DND-41 (cell line): ENCODE data around the gene COLGALT1.

ENCODE experiments used
- EZH2 ChIP-seq: IDR thresholded peaks from 3 replicates; pipeline ENCODE4 v1.6.1; 2012; ENCODE audit warnings: borderline replicate concordance, low read depth, mild to moderate bottlenecking, moderate library complexity, low read length, inconsistent platforms; ENCODE audit not compliant: severe bottlenecking
- TF ChIP-seq, protein P1 (sequence below): IDR thresholded peaks from 2 replicates; pipeline ENCODE4 v1.5.1; 2012; ENCODE audit warnings: borderline replicate concordance, low read length, moderate library complexity, mild to moderate bottlenecking; ENCODE audit not compliant: poor library complexity, severe bottlenecking; ENCODE audit errors: extremely low read depth

DNA sequence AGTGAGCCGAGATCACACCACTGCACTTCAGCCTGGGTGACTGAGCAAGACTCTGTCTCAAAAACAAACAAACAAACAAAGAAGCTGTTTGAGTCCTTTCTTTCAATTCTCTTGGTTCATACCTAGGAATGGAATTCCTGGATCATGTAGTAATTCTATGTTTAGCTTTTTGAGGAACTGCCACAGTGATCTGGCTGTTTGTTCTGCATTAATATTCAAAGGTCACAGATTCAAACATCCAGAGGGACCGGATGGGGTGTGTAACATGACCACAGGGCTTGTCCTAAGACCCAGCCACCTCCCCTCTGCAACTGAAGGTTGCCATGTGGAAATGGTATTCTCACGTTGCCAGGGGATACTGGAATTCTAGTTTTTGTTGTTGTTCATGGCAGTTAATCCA is 10.2 kb downstream of the COLGALT1 start:
- TF ChIP-seq, protein P1, sequence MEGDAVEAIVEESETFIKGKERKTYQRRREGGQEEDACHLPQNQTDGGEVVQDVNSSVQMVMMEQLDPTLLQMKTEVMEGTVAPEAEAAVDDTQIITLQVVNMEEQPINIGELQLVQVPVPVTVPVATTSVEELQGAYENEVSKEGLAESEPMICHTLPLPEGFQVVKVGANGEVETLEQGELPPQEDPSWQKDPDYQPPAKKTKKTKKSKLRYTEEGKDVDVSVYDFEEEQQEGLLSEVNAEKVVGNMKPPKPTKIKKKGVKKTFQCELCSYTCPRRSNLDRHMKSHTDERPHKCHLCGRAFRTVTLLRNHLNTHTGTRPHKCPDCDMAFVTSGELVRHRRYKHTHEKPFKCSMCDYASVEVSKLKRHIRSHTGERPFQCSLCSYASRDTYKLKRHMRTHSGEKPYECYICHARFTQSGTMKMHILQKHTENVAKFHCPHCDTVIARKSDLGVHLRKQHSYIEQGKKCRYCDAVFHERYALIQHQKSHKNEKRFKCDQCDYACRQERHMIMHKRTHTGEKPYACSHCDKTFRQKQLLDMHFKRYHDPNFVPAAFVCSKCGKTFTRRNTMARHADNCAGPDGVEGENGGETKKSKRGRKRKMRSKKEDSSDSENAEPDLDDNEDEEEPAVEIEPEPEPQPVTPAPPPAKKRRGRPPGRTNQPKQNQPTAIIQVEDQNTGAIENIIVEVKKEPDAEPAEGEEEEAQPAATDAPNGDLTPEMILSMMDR = no peak
- TF ChIP-seq EZH2 = no peak
